ENCODE measurements around the gene CHRNA1.

Gene CHRNA1

GRCh38 chr2:174792309-174793025 lies 28.2 kb upstream of the CHRNA1 start:
- Histone ChIP-seq H3K27me3 (replicated peaks; ENCODE audit: control insufficient read depth, insufficient read depth, low read length) (no peaks in the 10 kb centered on the region), H3K4me3 (ENCODE audit: low read length) (no peak overlapping the region), H3K4me1 (ENCODE audit: control insufficient read depth, insufficient read depth, low read length) (peaks cover 14% of the 10 kb centered on the region), H3K36me3 (ENCODE audit: control insufficient read depth, insufficient read depth, low read length, severe bottlenecking) (no peaks in the 10 kb centered on the region), H3K9me3 (ENCODE audit: control insufficient read depth, low read length) (no peaks in the 10 kb centered on the region), H3K9ac (ENCODE audit: low read length) (no peak overlapping the region)
- DNase-seq (ENCODE audit: low read depth) = no peak

DNA sequence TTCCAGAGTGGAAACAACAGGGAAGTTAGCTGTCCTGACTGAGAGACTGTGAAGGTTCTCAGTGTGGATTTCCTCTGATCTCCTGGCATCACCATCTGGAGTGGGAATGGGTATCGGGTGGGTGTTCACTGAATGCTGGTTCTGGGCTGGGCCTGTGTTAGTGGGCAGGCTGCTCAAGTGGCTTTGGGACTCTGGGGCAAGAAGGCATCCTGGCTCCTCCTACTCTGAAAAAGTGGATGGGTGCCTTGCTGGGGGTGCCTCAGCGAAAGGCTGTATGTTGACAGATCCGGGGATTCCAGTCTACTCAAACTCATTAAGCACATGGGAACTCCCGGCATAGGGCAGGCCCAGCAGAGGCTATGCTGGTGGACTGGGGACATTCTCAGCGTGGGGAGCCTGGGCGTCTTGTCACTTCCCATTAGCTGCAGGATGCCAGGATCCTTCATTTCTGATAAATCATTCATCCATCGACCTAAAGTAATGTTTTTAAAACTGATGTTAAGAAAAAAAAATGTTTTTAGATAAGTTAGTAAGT lies 27.5 kb upstream of the CHRNA1 start:
- no peak overlapping the region for H3K4me3 ChIP-seq (ENCODE audit: low read length)

GRCh38 chr2:174791020-174791419 lies 26.7 kb upstream of the CHRNA1 start:
- H3K27me3 ChIP-seq (replicated peaks; ENCODE audit: control insufficient read depth, insufficient read depth, low read length) = no peaks in the 10 kb centered on the region
- no peak overlapping the region for H3K4me3 ChIP-seq (ENCODE audit: low read length)
- H3K9ac ChIP-seq (ENCODE audit: low read length) = no peak overlapping the region
- H3K4me1 ChIP-seq (ENCODE audit: control insufficient read depth, insufficient read depth, low read length) = peaks cover 12% of the 10 kb centered on the region
- no peaks in the 10 kb centered on the region for H3K9me3 ChIP-seq (ENCODE audit: control insufficient read depth, low read length)
- DNase-seq (ENCODE audit: low read depth) = no peak
- H3K36me3 ChIP-seq (ENCODE audit: control insufficient read depth, insufficient read depth, low read length, severe bottlenecking) = no peaks in the 10 kb centered on the region

More for the DNA sequence above, 27.5 kb upstream of the CHRNA1 start:
- Histone ChIP-seq H3K27me3 (replicated peaks; ENCODE audit: control insufficient read depth, insufficient read depth, low read length) (no peaks in the 10 kb centered on the region), H3K9ac (ENCODE audit: low read length) (no peak overlapping the region), H3K4me1 (ENCODE audit: control insufficient read depth, insufficient read depth, low read length) (peaks cover 12% of the 10 kb centered on the region), H3K9me3 (ENCODE audit: control insufficient read depth, low read length) (no peaks in the 10 kb centered on the region), H3K36me3 (ENCODE audit: control insufficient read depth, insufficient read depth, low read length, severe bottlenecking) (no peaks in the 10 kb centered on the region)
- DNase-seq (ENCODE audit: low read depth) = no peak

- DNase-seq (ENCODE audit: low read depth) = no peak
Measured at GRCh38 chr2:174789001-174789400, 24.7 kb upstream of the CHRNA1 start.

GRCh38 chr2:174788291-174788929 lies 24.1 kb upstream of the CHRNA1 start:
- Histone ChIP-seq H3K27me3 (replicated peaks; ENCODE audit: control insufficient read depth, insufficient read depth, low read length) (no peaks in the 10 kb centered on the region), H3K4me3 (ENCODE audit: low read length) (no peak overlapping the region), H3K36me3 (ENCODE audit: control insufficient read depth, insufficient read depth, low read length, severe bottlenecking) (no peaks in the 10 kb centered on the region), H3K9ac (ENCODE audit: low read length) (no peak overlapping the region), H3K9me3 (ENCODE audit: control insufficient read depth, low read length) (no peaks in the 10 kb centered on the region), H3K4me1 (ENCODE audit: control insufficient read depth, insufficient read depth, low read length) (peaks cover 10% of the 10 kb centered on the region)
- DNase-seq (ENCODE audit: low read depth) = no peak

More at GRCh38 chr2:174789001-174789400, 24.7 kb upstream of the CHRNA1 start:
- H3K9ac ChIP-seq (ENCODE audit: low read length) = no peak overlapping the region
- H3K27me3 ChIP-seq (replicated peaks; ENCODE audit: control insufficient read depth, insufficient read depth, low read length) = no peaks in the 10 kb centered on the region
- H3K4me3 ChIP-seq (ENCODE audit: low read length) = no peak overlapping the region
- H3K9me3 ChIP-seq (ENCODE audit: control insufficient read depth, low read length) = no peaks in the 10 kb centered on the region
- no peaks in the 10 kb centered on the region for H3K36me3 ChIP-seq (ENCODE audit: control insufficient read depth, insufficient read depth, low read length, severe bottlenecking)
- H3K4me1 ChIP-seq (ENCODE audit: control insufficient read depth, insufficient read depth, low read length) = peaks cover 10% of the 10 kb centered on the region

- H3K9me3 ChIP-seq (ENCODE audit: control insufficient read depth, low read length) = no peaks in the 10 kb centered on the region
- H3K27me3 ChIP-seq (replicated peaks; ENCODE audit: control insufficient read depth, insufficient read depth, low read length) = no peaks in the 10 kb centered on the region
- H3K9ac ChIP-seq (ENCODE audit: low read length) = no peak overlapping the region
- H3K36me3 ChIP-seq (ENCODE audit: control insufficient read depth, insufficient read depth, low read length, severe bottlenecking) = no peaks in the 10 kb centered on the region
- H3K4me3 ChIP-seq (ENCODE audit: low read length) = no peak overlapping the region
- H3K4me1 ChIP-seq (ENCODE audit: control insufficient read depth, insufficient read depth, low read length) = peaks cover 10% of the 10 kb centered on the region
- DNase-seq (ENCODE audit: low read depth) = peak; percentile 99
Measured at GRCh38 chr2:174787487-174788205, 23.4 kb upstream of the CHRNA1 start.

DNA sequence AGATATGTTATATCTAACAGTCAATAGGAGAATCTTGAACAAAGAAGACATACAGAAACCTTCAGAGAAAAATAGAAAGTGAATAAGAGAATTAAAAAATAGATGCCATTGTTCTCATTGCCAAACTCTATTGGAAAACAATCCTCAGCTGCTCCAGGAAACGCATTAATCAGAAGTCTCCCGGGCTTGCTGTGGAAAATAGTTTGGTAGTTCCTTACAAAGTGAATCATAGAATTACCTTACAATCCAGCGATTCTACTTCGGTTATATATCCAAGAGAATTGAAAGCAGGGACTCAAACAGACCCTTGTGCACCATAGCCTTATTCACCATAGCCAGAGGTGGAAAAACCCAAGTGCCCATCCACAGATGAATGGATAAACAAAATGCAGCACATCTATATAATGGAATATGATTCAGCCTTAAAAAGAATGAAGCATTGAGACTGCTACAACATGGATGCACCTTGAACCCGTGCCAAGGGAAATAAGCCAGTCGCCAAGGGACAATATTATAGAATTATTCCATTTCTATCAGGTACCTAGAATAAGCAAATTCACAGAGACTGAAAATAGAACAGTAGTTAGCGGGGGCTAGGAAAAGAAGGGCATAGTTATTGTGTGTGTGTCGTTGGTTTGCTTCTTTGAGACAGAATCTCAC lies 21.9 kb upstream of the CHRNA1 start:
- H3K4me1 ChIP-seq (ENCODE audit: control insufficient read depth, insufficient read depth, low read length) = peaks cover 10% of the 10 kb centered on the region
- H3K27me3 ChIP-seq (replicated peaks; ENCODE audit: control insufficient read depth, insufficient read depth, low read length) = no peaks in the 10 kb centered on the region
- no peak overlapping the region for H3K9ac ChIP-seq (ENCODE audit: low read length)

GRCh38 chr2:174785481-174785880 lies 21.2 kb upstream of the CHRNA1 start:
- H3K4me1 ChIP-seq (ENCODE audit: control insufficient read depth, insufficient read depth, low read length) = peaks cover 10% of the 10 kb centered on the region
- H3K9me3 ChIP-seq (ENCODE audit: control insufficient read depth, low read length) = no peaks in the 10 kb centered on the region
- H3K27me3 ChIP-seq (replicated peaks; ENCODE audit: control insufficient read depth, insufficient read depth, low read length) = no peaks in the 10 kb centered on the region
- no peak overlapping the region for H3K9ac ChIP-seq (ENCODE audit: low read length)
- no peak for DNase-seq (ENCODE audit: low read depth)
- no peak overlapping the region for H3K4me3 ChIP-seq (ENCODE audit: low read length)
- no peaks in the 10 kb centered on the region for H3K36me3 ChIP-seq (ENCODE audit: control insufficient read depth, insufficient read depth, low read length, severe bottlenecking)

More for the DNA sequence above, 21.9 kb upstream of the CHRNA1 start:
- Histone ChIP-seq H3K4me3 (ENCODE audit: low read length) (no peak overlapping the region), H3K9me3 (ENCODE audit: control insufficient read depth, low read length) (no peaks in the 10 kb centered on the region), H3K36me3 (ENCODE audit: control insufficient read depth, insufficient read depth, low read length, severe bottlenecking) (no peaks in the 10 kb centered on the region)
- peak; percentile 38 for DNase-seq (ENCODE audit: low read depth)

DNA sequence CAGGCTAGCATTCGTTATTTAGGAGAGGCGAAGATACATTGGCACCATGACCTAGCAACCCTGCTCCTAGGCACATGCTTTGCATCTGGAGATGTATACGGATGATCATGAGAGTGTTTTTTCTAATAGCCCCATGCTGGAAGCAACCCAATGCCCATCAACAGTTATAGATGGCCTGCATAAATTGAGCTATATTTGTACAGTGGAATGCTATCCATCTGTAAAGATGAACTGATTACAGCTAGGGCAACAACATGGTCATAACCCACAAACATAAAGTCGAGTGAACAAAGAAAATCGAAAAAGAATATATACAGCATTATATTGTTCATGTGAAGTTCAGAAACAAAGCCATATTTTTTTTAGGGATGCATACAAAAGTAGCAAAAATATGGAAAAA lies 20.6 kb upstream of the CHRNA1 start:
- Histone ChIP-seq H3K4me1 (ENCODE audit: control insufficient read depth, insufficient read depth, low read length) (peaks cover 10% of the 10 kb centered on the region), H3K27me3 (replicated peaks; ENCODE audit: control insufficient read depth, insufficient read depth, low read length) (no peaks in the 10 kb centered on the region), H3K36me3 (ENCODE audit: control insufficient read depth, insufficient read depth, low read length, severe bottlenecking) (no peaks in the 10 kb centered on the region), H3K9ac (ENCODE audit: low read length) (no peak overlapping the region), H3K4me3 (ENCODE audit: low read length) (no peak overlapping the region), H3K9me3 (ENCODE audit: control insufficient read depth, low read length) (no peaks in the 10 kb centered on the region)
- DNase-seq (ENCODE audit: low read depth) = no peak

DNA sequence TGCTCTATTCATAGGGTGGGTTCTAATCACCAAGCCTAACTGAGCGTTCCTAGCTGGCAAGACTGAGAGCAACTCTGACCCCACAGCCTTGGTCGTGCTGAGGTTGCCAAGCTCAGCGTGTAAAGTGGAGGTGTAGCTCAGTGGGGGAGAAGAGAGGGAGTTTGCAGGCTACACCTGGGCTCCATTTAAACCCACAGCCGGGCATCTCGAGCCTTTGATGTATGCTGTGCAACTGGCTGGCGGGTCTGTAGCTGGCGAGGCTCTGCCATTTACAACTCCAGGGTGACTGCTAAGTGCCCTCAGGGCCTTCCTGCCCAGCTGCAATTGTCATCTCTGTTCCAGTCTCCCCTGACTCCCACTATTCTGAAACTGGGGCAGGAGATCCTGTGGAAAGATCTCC lies 20.0 kb upstream of the CHRNA1 start:
- Histone ChIP-seq H3K27me3 (replicated peaks; ENCODE audit: control insufficient read depth, insufficient read depth, low read length) (no peaks in the 10 kb centered on the region), H3K4me3 (ENCODE audit: low read length) (no peak overlapping the region), H3K36me3 (ENCODE audit: control insufficient read depth, insufficient read depth, low read length, severe bottlenecking) (no peaks in the 10 kb centered on the region), H3K9ac (ENCODE audit: low read length) (no peak overlapping the region), H3K9me3 (ENCODE audit: control insufficient read depth, low read length) (no peaks in the 10 kb centered on the region), H3K4me1 (ENCODE audit: control insufficient read depth, insufficient read depth, low read length) (peaks cover 10% of the 10 kb centered on the region)
- DNase-seq (ENCODE audit: low read depth) = no peak

DNA sequence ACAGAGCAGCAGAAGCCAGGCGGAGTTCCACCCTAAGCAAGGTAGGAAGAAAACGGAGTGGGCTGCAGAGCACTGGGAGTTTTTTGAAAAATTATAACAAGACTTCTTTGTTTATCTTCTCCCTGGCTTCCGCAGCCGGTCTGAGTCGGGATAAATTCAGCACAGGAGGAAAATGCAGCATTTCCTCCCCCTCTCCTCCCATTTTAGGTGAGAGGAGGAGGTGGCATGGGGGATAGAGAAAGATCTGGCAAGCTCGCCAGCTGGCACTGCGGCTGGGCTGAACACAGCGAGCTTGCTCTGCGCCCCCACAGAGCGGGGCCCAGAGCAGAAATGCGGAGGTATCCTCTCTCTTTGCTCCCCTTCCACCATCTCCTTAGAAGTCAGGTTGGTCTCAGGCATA lies 17.7 kb upstream of the CHRNA1 start:
- Histone ChIP-seq H3K4me1 (ENCODE audit: control insufficient read depth, insufficient read depth, low read length) (peaks cover 16% of the 10 kb centered on the region), H3K4me3 (ENCODE audit: low read length) (no peak overlapping the region), H3K36me3 (ENCODE audit: control insufficient read depth, insufficient read depth, low read length, severe bottlenecking) (no peaks in the 10 kb centered on the region), H3K27me3 (replicated peaks; ENCODE audit: control insufficient read depth, insufficient read depth, low read length) (no peaks in the 10 kb centered on the region), H3K9ac (ENCODE audit: low read length) (no peak overlapping the region), H3K9me3 (ENCODE audit: control insufficient read depth, low read length) (no peaks in the 10 kb centered on the region)
- no peak for DNase-seq (ENCODE audit: low read depth)

Measured in adipocyte (in vitro differentiated cells).